CD4-positive, alpha-beta T cell treated with Interleukin-4 for 1 hour (primary cell): ENCODE results near the gene NT5C3A.
"Not testable (repeated sequence)": the region's sequence is repeated elsewhere in the genome, so short reads cannot be mapped to it uniquely, and the experiment has no call there.

Experiments used
- DNase-seq, 2 donors: peaks; one replicate each; pipeline ENCODE4 v3.0.0-alpha.2; 2020 to 2022

NT5C3A gene

DNA sequence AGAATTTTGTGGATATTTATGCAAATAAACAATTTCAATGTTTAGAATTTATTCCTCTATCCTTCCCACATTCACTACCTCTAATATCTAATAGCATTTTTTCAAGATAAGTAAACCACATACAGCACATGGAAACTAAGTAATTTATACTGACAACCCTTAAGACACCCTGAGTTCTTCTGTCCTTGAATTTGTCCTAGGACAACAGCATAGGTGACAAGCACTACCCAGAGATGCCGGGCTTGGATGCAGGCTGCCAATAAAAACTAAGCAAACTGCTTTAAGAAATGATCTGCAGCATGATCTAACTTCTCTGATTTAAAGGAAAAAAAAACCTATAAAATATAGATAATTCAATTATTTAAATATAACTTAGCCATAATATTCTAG lies 22.7 kb downstream of the NT5C3A start:
- DNase-seq: no peak

GRCh38 chr7:33039257-33039902 lies 23.2 kb downstream of the NT5C3A start:
- DNase-seq: peak in 1 of 2 donors; percentile 53

DNA sequence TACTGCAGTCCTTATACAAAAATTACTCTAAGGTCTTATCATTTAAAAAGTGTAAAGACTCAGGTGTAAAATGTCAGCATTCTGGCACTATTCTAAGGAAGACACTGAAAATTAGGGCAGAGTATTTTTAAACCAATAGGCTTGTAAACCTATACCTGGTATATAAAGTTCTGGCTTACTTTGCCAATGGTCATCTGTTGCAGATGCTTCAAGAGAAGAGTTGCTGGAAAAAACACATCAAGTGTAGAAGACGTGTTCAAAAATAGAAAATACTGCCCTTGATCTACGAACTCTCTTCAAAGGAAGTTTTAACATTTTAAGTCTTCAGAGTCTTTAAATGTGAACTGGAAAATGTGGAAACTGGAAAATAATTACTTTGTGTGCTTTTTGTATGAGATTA lies 23.9 kb downstream of the NT5C3A start:
- DNase-seq: no peak

DNA sequence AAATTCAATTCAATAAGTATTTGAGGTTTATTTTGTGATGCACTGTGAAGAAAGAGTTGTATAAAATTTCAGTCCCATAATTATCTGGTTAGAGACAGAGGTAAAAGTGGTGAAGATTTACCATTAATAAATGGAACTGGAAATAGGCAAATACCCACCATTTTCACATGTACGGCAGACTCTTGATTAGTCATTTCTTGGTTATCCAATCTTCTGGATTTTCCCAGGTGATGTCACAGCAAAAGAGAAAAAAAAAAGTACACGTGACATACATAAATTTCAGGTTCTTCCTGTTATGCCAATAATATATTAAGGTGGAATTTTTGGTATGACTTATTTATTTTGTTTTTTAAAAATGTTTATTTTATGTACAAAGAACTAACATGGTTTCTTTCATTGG lies 26.8 kb downstream of the NT5C3A start:
- DNase-seq: no peak

DNA sequence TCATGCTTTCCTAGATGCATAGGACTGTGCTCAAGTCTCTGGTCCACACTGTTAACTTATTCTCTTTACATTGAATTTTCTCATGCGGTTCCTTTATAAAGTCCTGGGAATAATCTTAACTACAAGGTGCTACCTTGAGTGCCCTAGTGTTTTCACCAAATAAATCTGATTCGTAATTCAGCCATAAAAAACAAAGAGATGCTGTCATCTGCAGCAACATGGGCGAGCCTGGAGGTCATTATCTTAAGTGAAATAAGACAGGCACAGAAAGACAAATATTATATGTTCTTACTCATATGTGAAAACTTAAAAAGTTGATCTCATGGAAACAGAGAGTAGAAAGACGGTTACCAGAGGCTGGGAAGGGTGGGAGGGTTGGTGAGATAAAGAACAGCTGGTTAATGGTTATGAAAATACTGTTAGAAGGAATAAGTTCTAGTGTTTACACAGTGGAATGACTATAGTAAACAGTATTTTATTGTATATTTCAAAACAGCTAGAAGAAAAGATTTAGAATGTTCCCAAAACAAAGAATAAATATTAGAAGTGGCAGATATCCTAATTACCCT lies 38.3 kb downstream of the NT5C3A start:
- no peak for DNase-seq

- no peak for DNase-seq
Observed at GRCh38 chr7:33012364-33012763, 50.2 kb downstream of the NT5C3A start.

GRCh38 chr7:33009734-33010133 lies 52.8 kb downstream of the NT5C3A start:
- DNase-seq: no peak

DNA sequence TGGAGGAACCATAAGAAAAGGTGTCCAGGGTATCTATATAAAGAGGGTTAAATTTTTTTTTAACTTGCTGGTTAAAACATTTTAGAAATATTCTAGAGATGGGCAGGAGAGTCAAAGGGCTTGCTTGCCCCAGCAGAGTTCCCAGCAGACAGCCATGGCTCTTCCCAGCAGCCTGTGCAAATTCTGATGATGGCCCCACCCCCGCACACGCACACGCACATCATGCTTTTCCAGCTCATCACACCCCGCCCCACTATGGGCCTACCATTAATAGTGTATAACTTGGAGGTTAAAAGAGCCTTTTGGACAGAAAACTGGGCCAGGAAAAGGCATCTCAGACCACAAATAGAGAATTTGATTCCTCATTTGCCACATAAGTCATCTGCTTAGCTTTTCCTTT lies 56.9 kb downstream of the NT5C3A start:
- DNase-seq: not testable (repeated sequence)

DNA sequence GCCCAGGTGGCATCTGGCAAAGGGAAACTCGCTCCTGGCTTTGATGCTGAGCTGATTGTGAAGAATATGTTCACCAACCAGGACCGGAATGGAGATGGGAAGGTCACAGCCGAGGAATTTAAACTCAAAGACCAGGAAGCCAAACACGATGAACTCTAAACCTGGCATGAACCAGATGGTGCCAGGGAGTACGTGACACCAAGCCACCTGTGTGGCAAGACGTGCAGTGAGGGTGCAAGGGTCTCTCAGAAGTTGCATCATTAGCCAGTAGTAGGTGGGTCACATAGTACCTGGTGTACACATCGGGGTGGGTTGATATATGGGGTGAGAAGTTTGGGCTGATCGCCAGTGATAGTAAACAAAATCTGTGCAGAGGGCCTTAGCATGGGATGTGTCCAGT lies 57.4 kb downstream of the NT5C3A start:
- DNase-seq: not testable (repeated sequence)

DNA sequence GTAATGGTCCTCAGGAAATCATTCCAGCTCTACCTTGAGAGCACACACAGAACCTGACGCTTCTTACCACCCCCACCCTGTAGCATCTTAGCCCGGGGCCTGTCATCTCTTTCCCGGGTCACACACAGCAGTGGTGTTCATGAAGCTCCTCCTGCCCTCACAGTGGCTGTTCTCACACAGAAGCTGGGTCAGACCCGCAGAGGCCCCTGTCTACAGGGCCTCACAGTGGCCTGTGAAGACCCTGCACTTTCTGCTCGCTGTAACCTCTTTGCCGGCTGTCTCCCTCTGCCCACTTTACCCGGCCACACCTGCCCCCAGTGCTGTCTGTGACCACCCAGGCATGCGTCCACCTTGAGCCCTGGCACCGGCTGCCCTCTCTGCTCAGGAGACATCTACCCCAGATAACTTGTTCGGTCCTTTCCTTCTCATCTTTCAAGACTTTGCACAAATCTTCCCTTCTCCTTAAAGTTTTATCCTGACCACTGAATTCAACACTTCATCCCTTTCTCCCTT lies 58.4 kb downstream of the NT5C3A start:
- not testable (repeated sequence) for DNase-seq

GRCh38 chr7:33003111-33003510 lies 59.5 kb downstream of the NT5C3A start:
- DNase-seq: not testable (repeated sequence)

DNA sequence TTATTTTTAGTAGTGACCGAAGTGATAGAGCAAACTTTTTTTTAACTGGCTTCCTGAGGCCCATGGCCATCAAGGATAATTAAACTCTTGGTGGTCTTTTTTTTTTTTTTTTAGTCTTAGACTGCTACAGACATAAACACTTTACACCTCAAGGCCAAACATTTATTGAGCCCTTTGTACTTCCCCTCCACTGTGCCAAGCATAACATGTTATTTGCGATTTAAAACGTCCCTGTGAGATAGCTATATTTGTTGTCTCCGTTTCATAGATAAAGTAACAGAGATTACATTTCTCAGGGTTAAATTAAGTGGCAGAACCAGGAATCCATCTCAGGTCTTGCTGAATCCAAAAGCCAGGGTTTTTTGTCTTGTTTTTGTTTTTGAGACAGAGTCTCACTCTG lies 63.2 kb downstream of the NT5C3A start:
- DNase-seq: not testable (repeated sequence)

DNA sequence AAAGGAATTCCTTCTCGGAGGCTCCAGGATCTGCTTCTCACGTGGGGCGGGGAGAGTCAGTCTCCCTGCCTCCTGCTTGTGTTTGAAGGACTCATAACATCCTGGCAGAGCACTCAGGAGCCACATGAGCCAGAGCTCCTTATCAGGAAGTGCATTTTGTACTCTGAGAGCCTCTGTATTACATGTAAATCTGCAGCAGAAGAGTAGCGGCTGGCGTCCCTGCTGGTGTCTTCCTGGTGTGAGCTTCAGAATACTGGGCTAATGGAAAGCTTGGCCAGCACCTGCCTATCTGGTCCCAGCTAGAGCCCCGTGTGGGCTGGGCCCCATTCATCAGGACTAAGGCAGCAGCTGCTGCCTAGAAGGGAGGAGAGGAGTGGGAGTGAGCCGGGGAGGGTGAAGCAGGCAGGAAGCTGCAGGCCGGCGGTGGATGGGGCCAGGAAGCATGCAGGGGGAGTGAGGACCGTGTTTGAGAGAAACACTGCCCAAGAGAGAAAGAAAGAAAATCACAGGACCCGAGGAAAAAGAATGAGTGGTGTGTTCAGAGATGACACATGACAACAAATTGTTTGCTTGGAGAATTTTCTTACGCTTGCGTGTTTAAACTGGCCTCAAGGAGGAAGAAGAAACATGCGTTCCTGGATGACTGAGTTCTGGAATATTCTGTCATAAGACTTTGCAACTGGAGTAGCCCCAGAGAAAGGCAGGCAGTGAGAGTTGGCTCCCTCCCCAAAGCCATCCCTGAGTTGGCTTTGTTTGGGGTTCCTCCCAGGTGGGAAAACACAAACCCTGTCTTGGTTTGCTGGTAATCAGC lies 64.0 kb downstream of the NT5C3A start:
- not testable (repeated sequence) for DNase-seq

- not testable (repeated sequence) for DNase-seq
Observed at GRCh38 chr7:32997956-32998355, 64.6 kb downstream of the NT5C3A start.

GRCh38 chr7:32992750-32993149 lies 69.8 kb downstream of the NT5C3A start:
- not testable (repeated sequence) for DNase-seq

GRCh38 chr7:32991975-32992700 lies 70.4 kb downstream of the NT5C3A start:
- DNase-seq: not testable (repeated sequence)

DNA sequence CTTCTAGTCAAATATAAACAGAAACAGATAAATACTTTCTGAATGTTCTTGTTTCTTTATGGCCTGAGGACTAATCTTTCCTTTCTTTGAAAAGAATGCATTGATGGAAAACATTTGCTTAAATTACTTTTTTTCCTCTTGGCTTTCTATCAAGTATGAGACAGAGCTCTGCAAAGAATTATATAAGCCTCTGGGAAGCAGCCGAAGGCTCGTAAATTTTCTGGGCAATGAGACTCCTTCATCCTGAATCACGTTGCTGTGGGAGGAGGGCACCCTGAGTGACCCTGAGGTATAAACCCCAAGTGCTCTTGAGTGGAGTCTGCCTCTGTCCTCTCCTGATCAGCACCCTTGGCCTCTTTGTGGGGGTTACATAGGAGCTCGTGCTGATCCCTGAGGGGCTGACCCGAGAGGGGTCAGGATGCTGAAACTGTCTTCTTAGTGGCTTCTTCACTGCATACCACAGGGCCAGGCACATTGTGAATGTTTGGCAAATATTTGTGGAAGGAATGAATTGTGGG lies 71.4 kb downstream of the NT5C3A start:
- DNase-seq: not testable (repeated sequence)

DNA sequence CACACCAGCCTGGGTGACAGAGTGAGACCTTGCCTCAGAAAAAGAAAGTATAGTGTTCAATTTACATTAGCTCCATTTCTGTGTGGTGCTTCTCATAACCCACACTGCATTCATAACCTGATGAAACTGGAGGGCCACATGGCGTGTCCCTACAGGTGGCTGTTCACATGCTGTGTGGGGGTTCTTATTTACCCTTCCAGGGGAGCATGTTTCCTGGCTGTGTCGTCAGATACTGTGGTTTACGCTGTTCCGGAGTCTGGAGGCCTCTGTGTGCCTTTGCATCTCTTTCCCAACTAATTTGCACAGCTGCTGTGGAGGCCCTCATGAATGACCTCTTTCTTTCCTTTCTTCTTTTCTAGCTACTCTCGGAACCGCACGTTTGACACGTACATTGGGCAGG lies 74.4 kb downstream of the NT5C3A start:
- not testable (repeated sequence) for DNase-seq

DNA sequence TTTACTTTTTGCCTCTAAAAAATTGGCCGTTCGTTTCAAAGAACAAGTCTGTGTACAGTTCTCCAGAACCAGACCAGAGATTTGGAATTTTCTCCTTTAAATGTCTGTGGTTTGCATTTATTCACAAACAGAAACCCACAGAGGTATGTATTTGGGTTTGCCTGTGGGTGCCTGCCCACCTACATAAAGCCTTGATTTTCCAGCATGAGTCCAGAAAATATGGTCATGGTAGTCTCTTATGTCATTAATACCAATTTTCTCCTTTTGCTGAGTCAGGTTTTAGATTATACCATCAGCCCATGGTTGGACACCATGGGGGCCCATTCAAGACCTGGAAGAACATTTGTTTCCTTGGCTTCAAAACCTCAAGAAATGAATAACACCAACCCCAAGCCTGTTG lies 82.7 kb downstream of the NT5C3A start:
- DNase-seq: not testable (repeated sequence)

- not testable (repeated sequence) for DNase-seq
Observed at GRCh38 chr7:32979246-32979645, 83.3 kb downstream of the NT5C3A start.

GRCh38 chr7:32977159-32977558 lies 85.4 kb downstream of the NT5C3A start:
- not testable (repeated sequence) for DNase-seq

GRCh38 chr7:32971967-32972366 lies 90.6 kb downstream of the NT5C3A start:
- DNase-seq: not testable (repeated sequence)

DNA sequence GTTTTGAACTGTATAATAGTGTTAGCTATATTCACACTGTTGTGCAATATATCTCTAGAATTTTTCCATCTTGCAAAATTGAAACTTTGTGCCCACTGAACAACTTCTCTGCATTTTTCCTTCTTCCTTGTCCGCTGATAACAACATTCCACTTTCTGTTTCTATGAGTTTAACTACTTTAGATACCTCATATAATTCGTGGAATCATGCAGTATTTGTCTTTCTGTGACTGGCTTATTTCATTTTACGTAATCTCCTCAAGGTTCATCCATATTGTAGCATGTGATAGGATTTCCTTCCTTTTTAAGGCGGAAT lies 95.4 kb downstream of the NT5C3A start:
- not testable (repeated sequence) for DNase-seq
